T-helper 22 cell (primary cell): Measurements from ENCODE around the gene TMEM178B.
"Not testable (repeated sequence)": the region's sequence is repeated elsewhere in the genome, so short reads cannot be mapped to it uniquely, and the experiment has no call there.

Experiments
- DNase-seq: peaks from one replicate; pipeline ENCODE4 v3.0.0-alpha.2; 2020; ENCODE audit warnings: low read depth

TMEM178B gene

DNA sequence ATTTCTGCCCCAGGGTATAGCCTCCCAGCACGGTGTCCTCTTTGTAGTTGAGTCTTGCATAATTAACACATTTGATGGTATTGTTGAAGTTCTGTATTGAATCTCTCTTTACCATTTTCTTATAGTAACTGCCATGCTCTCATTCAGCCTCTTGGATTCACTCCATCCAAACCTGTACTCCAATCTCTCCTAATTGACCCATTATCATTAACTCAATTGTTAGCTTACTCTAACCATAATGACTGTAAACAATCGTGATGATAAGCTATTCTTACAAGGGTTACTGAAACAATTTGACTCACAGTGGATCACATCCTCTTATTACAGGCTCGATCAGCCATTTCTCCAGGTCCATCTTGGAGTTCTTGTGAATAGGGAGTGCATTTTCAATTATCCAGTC is 285.4 kb downstream of the TMEM178B start:
- no peak for DNase-seq

DNA sequence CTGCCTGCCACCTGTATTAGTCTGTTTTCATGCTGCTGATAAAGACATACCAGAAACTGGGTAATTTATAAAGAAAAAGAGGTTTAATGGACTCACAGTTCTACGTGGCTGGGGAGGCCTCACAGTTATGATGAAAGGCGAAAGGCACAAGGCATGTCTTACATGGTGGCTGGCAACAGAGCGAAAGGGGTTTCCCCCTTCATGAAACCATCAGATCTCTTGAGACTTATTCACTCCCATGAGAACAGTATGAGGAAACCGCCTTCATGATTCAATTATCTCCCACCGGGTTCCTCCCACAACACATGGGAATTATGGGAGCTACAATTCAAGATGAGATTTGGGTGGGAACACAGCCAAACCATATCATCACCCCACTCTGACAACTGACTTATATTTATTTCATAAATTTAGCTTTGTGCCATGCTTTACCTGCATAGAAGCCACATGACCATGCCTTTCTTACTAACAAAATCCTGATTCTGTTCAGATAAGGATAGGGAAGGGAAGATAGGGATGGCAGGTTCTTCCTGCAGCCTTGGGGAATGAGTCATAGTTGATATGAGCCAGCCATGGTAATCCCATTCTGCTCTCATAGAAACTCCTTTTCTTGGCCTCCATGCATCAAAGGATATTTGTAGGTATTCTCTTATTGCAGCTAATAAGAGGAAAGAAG is 286.0 kb downstream of the TMEM178B start:
- no peak for DNase-seq

GRCh38 chr7:141360416-141360760 is 286.5 kb downstream of the TMEM178B start:
- no peak for DNase-seq

DNA sequence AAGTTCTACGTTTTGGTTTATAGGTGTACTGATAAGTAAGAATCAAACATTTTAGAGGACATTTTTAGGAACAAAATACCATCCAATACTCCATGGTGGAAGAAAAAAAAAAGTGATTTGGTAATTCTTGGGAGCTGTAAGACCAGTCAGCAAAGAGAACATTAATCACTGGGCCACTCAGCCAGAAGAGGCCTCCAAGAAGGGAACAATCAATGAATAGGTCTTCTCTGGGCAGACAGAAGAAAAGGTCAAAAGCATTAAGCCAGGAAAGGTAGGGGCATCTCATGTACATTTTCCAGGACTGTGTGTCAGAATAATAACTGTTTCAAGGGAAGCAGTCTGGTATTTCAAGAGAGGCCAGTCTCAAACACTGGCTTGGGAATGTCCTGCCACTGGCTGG is 286.9 kb downstream of the TMEM178B start:
- no peak for DNase-seq

GRCh38 chr7:141361479-141361878 is 287.6 kb downstream of the TMEM178B start:
- DNase-seq = no peak

DNA sequence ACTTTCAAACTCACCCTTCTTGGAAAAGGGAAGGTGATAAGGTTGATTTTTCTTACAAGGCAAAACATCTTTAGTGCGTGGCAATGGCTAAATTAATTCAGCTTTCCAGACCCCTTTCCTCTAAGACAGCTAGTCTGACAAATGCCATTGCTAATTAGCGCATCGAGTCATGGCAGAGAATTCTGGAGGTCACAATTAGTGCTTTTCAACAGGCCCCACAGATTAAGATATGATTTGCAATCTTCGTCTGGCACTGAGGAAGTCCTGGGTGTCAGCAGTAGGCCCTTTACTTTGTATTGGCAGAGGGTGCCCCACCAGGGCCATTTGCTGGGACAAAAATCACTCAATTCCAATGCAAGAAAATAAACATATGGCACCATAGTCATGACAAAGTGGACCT is 288.1 kb downstream of the TMEM178B start:
- DNase-seq = no peak

- no peak for DNase-seq
Observed at GRCh38 chr7:141362580-141363435, 288.9 kb downstream of the TMEM178B start.

- no peak for DNase-seq
Observed at GRCh38 chr7:141363748-141364147, 289.9 kb downstream of the TMEM178B start.

- no peak for DNase-seq
Observed at GRCh38 chr7:141366091-141366621, 292.3 kb downstream of the TMEM178B start.

DNA sequence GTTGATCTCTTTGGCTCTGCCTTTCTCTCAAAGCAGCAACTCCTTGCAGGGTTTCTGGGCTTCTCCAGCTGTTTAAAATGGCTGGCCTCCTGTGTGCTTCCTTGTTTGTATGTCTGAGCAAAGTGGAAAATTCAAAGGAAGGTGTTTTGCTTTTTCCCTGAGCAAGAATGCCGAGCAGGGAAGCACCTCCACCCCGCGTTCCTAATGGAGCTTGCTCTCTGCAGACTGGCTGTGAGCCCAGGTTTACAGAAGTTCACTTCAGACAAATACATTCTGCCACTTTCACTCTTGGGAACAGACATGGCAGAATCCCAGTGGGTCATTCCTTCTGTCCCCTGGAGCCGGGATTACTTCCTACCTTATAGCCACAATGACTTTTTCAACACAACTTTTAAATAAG is 295.6 kb downstream of the TMEM178B start:
- DNase-seq = no peak

- DNase-seq = no peak
Observed at GRCh38 chr7:141370178-141370577, 296.3 kb downstream of the TMEM178B start.

GRCh38 chr7:141370650-141371049 is 296.8 kb downstream of the TMEM178B start:
- DNase-seq = no peak

DNA sequence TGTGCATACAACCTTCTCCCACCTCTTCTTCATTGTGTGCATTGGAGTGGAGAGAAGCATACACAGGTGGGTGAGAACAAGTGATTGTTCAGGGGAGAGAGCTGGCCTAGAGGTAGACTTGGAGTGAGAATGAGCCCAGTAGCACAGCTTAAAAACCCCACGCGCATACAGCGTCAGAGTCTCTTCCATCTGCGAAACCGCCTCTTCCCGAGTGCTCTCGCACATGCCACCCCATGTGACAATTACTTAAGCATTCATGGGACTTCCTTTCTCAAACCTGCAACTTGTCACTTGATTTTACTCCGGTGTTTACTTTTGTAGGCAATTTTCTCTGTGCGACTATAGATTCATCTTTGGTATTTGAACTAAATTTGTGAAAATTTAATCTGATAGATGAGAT is 300.6 kb downstream of the TMEM178B start:
- no peak for DNase-seq

GRCh38 chr7:141375442-141375841 is 301.6 kb downstream of the TMEM178B start:
- no peak for DNase-seq

DNA sequence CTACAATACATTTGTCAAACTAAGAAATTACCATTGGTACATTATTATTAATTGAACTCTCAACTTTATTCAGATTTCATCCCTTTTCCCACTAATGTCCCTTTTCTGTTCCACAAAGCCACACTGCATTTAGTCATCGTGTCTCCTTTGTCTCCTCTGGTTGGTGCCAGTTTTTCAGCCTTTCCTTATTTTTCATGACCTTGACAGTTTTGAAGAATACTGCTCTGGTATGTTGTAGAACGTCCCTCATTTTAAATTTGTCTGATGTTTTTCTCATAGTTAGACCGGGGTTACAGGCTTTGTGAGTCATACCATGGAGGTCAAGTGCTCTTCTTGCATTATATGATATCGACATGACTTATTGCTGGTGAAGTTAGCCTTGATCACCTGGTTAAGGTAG is 304.0 kb downstream of the TMEM178B start:
- no peak for DNase-seq

DNA sequence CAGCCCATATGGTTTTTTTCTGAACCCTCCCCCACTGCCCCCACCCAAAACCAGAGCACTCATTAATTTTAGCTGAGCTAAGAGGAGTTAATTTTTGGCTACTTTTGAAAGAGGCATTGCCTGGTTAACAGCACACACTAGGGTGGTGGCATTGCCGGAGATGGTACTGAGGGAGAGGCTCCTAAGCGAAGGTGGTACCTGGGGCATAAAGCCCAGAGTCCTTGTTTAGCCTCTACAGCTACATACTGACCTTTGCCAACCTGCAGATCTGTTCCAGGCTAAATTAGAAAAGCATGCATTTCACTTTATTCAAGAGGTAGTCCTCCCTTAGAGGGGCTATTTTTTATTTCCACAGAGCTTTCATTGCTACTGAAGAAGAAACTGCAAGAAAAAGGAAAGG is 304.5 kb downstream of the TMEM178B start:
- no peak for DNase-seq

GRCh38 chr7:141381794-141382427 is 308.0 kb downstream of the TMEM178B start:
- DNase-seq = no peak

- not testable (repeated sequence) for DNase-seq
Observed at GRCh38 chr7:141383356-141383755, 309.5 kb downstream of the TMEM178B start.

- DNase-seq = no peak
Observed at GRCh38 chr7:141386881-141387280, 313.0 kb downstream of the TMEM178B start.

- DNase-seq = no peak
Observed at GRCh38 chr7:141387521-141388217, 313.8 kb downstream of the TMEM178B start.

DNA sequence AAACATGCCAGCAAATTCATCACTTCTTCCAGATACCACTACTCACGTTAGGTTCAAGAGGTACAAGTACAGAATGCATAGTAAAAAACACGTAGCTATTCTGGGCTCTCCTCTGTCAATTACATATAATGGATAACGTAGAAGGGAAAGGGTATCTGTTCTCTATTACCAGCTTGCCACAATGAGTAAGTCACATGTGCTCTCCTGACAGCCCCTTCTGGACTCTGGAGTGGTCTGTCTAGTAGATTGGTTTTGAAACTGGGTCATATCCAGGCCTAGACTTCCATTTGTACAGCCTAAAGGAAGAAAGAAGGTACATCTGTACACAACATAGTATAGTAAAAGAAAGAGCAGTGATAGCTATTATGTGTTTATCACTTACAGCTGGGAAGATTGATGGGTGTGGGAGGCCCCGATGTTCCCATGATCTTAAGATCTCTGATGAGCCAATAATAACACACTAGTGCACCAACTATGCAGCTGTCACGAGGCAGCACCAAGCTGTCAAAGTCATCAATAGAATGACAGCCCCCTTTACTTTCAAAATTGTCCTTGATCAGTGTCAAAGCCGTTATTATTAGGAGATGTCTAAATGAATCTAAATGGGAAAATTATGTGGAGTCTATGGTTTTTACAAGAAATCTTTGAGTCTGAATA is 315.4 kb downstream of the TMEM178B start:
- DNase-seq = no peak

- DNase-seq = no peak
Observed at GRCh38 chr7:141390339-141390738, 316.5 kb downstream of the TMEM178B start.
